ENCODE measurements around the gene BRPF1. TPM values are rescaled to one million over a fixed set of nuclear protein-coding genes. Genes with fewer than 3 reads are reported as not detected.

BRPF1 gene
- total and polyA plus RNA-seq, 4 donors = 2.0 to 11.2 (median 6.5) TPM

DNA sequence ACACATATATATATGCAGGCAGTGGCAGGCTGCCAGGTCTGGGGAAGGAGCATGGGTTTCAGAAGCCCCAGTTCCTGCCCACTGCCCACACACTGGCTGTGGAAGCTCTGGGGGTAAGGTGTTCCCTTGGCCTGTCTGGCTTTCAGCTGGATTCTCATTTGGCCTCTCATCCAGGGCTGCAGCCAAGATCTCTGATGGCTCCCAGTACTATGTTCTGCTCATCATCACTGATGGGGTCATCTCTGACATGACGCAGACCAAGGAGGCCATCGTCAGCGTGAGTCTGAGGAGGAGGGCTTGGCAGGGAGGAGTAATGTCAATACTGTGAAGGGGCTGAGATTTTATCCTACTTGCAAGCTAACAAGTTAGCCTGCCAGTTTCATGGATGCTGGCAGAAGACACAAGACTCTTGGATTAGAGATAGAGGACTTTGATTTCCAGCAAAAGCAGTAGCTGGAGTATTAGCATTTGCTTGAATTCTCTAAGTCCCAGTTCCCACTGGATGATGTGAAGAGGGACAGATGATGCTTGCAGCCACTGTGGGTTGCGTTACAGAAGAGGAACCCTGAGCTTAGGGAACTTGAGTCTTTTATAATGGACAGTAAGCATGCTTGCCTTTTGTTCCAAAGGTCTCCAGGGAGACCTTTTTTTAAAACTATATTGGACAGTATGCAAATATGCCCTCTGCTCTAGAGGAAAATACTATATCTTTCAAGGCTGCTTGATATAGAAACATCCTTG, 5.6 kb upstream of the BRPF1 start:
- no peak overlapping the region for H3K4me3 ChIP-seq (ENCODE audit: low read depth in 1 of 3, low read length in 3 of 3)
- 86% methylated on average over 4 of the region's 4 CpGs for WGBS
- TF ChIP-seq EGR1 (IDR thresholded peaks at IDR 0.05; ENCODE audit: low read depth in 2 of 2) (no peak), YY1 (IDR thresholded peaks at IDR 0.05) (no peak), JUND (IDR thresholded peaks at IDR 0.05) (no peak), HNF4A (conservative IDR thresholded peaks at IDR 0.05) (no peak)
- TF ChIP-seq, protein P1, sequence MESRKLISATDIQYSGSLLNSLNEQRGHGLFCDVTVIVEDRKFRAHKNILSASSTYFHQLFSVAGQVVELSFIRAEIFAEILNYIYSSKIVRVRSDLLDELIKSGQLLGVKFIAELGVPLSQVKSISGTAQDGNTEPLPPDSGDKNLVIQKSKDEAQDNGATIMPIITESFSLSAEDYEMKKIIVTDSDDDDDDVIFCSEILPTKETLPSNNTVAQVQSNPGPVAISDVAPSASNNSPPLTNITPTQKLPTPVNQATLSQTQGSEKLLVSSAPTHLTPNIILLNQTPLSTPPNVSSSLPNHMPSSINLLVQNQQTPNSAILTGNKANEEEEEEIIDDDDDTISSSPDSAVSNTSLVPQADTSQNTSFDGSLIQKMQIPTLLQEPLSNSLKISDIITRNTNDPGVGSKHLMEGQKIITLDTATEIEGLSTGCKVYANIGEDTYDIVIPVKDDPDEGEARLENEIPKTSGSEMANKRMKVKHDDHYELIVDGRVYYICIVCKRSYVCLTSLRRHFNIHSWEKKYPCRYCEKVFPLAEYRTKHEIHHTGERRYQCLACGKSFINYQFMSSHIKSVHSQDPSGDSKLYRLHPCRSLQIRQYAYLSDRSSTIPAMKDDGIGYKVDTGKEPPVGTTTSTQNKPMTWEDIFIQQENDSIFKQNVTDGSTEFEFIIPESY (IDR thresholded peaks at IDR 0.05) = no peak
- TF ChIP-seq, protein P2, sequence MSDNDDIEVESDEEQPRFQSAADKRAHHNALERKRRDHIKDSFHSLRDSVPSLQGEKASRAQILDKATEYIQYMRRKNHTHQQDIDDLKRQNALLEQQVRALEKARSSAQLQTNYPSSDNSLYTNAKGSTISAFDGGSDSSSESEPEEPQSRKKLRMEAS (IDR thresholded peaks at IDR 0.05) = no peak
- TF ChIP-seq, protein P3, sequence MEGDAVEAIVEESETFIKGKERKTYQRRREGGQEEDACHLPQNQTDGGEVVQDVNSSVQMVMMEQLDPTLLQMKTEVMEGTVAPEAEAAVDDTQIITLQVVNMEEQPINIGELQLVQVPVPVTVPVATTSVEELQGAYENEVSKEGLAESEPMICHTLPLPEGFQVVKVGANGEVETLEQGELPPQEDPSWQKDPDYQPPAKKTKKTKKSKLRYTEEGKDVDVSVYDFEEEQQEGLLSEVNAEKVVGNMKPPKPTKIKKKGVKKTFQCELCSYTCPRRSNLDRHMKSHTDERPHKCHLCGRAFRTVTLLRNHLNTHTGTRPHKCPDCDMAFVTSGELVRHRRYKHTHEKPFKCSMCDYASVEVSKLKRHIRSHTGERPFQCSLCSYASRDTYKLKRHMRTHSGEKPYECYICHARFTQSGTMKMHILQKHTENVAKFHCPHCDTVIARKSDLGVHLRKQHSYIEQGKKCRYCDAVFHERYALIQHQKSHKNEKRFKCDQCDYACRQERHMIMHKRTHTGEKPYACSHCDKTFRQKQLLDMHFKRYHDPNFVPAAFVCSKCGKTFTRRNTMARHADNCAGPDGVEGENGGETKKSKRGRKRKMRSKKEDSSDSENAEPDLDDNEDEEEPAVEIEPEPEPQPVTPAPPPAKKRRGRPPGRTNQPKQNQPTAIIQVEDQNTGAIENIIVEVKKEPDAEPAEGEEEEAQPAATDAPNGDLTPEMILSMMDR (IDR thresholded peaks at IDR 0.05; ENCODE audit: low read depth, low read length, missing input control) = no peak
- TF ChIP-seq, protein P4, sequence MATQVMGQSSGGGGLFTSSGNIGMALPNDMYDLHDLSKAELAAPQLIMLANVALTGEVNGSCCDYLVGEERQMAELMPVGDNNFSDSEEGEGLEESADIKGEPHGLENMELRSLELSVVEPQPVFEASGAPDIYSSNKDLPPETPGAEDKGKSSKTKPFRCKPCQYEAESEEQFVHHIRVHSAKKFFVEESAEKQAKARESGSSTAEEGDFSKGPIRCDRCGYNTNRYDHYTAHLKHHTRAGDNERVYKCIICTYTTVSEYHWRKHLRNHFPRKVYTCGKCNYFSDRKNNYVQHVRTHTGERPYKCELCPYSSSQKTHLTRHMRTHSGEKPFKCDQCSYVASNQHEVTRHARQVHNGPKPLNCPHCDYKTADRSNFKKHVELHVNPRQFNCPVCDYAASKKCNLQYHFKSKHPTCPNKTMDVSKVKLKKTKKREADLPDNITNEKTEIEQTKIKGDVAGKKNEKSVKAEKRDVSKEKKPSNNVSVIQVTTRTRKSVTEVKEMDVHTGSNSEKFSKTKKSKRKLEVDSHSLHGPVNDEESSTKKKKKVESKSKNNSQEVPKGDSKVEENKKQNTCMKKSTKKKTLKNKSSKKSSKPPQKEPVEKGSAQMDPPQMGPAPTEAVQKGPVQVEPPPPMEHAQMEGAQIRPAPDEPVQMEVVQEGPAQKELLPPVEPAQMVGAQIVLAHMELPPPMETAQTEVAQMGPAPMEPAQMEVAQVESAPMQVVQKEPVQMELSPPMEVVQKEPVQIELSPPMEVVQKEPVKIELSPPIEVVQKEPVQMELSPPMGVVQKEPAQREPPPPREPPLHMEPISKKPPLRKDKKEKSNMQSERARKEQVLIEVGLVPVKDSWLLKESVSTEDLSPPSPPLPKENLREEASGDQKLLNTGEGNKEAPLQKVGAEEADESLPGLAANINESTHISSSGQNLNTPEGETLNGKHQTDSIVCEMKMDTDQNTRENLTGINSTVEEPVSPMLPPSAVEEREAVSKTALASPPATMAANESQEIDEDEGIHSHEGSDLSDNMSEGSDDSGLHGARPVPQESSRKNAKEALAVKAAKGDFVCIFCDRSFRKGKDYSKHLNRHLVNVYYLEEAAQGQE (IDR thresholded peaks at IDR 0.05) = no peak

DNA sequence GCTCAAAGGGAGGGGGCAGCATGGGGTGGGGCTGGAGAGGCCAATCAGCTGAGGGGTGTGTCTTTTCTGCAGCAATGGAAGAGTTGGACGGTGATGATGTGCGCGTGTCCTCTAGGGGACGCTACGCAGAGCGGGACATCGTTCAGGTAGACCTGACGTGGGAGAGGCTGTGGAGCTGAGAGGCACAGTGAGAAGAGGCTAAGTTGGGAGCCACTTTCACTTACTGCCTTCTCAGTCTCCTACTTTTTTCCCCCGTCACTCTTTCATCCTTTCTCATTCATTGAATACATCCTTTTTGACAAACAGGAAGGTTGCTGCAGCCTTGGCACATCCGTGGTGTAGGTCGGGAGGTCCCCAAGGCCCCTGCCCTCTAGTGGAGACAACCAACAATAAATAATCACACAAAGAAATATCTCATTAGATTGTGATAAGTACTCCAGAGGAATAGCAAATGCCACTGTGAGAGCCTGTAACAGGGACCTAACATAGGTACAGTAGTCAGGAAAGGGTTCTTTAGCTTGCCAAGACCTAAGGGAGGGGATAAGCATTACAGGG, 4.4 kb upstream of the BRPF1 start:
- no peaks in the 10 kb centered on the region for H3K36me3 ChIP-seq (ENCODE audit: control insufficient read depth in 4 of 4, insufficient read depth in 3 of 4, low read depth in 1 of 4, low read length in 3 of 4)
- no peaks in the 10 kb centered on the region for H3K9me3 ChIP-seq (ENCODE audit: control insufficient read depth in 4 of 4, low read length in 3 of 4)
- TF ChIP-seq HNF4A (conservative IDR thresholded peaks at IDR 0.05) (no peak), RAD21 (IDR thresholded peaks at IDR 0.05) (peak; percentile 16 to 63), EGR1 (IDR thresholded peaks at IDR 0.05; ENCODE audit: low read depth in 2 of 2) (no peak)
- 14% methylated on average over 11 of the region's 11 CpGs for WGBS
- peaks cover 0 to 6% (median 2%) of the 10 kb centered on the region in 4 donors for H3K4me1 ChIP-seq (ENCODE audit: control insufficient read depth in 4 of 4, insufficient read depth in 4 of 4, low read length in 3 of 4)
- no peak overlapping the region for H3K27ac ChIP-seq (ENCODE audit: low read depth in 1 of 2, low read length in 2 of 2)
- no peak for DNase-seq (ENCODE audit: low spot score)
- no peak overlapping the region for H3K9ac ChIP-seq (ENCODE audit: low read depth in 1 of 2, low read length in 2 of 2)
- H3K27me3 ChIP-seq (ENCODE audit: control insufficient read depth in 4 of 4, insufficient read depth in 4 of 4, low read length in 3 of 4) = no peaks in the 10 kb centered on the region
- no peak overlapping the region for H3K4me3 ChIP-seq (ENCODE audit: low read depth in 1 of 3, low read length in 3 of 3)

More for the DNA sequence above, 5.6 kb upstream of the BRPF1 start:
- Histone ChIP-seq H3K27ac (ENCODE audit: low read depth in 1 of 2, low read length in 2 of 2) (no peak overlapping the region), H3K9ac (ENCODE audit: low read depth in 1 of 2, low read length in 2 of 2) (no peak overlapping the region), H3K4me1 (ENCODE audit: control insufficient read depth in 4 of 4, insufficient read depth in 4 of 4, low read length in 3 of 4) (peaks cover 0 to 5% (median 2%) of the 10 kb centered on the region in 4 donors), H3K27me3 (ENCODE audit: control insufficient read depth in 4 of 4, insufficient read depth in 4 of 4, low read length in 3 of 4) (no peaks in the 10 kb centered on the region), H3K36me3 (ENCODE audit: control insufficient read depth in 4 of 4, insufficient read depth in 3 of 4, low read depth in 1 of 4, low read length in 3 of 4) (no peaks in the 10 kb centered on the region), H3K9me3 (ENCODE audit: control insufficient read depth in 4 of 4, low read length in 3 of 4) (no peaks in the 10 kb centered on the region)
- DNase-seq (ENCODE audit: low spot score) = no peak
